HCT116 (cell line): ENCODE data around the gene MAP10. TPM values are rescaled to one million over a fixed set of nuclear protein-coding genes. Genes with fewer than 3 reads are reported as not detected.
A peak's percentile ranks its signal among the peaks of the same experiment; 100 is the strongest.

Experiments used
- ATAC-seq: fragments of 200-7000 bp; cut with Tn5 transposase; 2 replicates; pipeline ENCODE4 v1.9.1; 2020; ENCODE audit warnings: mild to moderate bottlenecking, moderate library complexity
- BruUV-seq: library from RNA; stranded (reverse); fragments of 400-500 nt; replicated peaks from 2 replicates; lab custom pipeline; 2021; lab: Mats Ljungman, UMichigan
- CTCF ChIA-PET: fragments of 300-600 bp; sonication (Branson Sonifier 250); formaldehyde crosslinking; loops from one replicate; lab custom pipeline; 2021; ENCODE audit warnings: antibody characterized with exemption; lab: Charles Lee
- POLR2A ChIA-PET: fragments of 300-600, 350-600 bp; sonication (Branson Sonifier 250); formaldehyde crosslinking; loops from one replicate; lab custom pipeline; 2021; ENCODE audit warnings: antibody characterized with exemption; lab: Charles Lee
- RAD21 ChIA-PET, 2 experiments: fragments of 300-600 bp; sonication (Branson Sonifier 250); formaldehyde crosslinking; loops; one replicate each; lab custom pipeline; 2023; ENCODE audit warnings: low total read pairs in 2 of 2; ENCODE audit not compliant: uncharacterized antibody in 2 of 2, unreplicated experiment in 2 of 2, low non-redundant PET in 1 of 2; lab: Charles Lee
- DNase-seq: peaks from one replicate; pipeline ENCODE4 v3.0.0-alpha.2; 2010; ENCODE audit warnings: low read depth, low spot score
- H2AFZ ChIP-seq: fragments of 200-600 bp; shearing (Covaris generic), sonication (generic); 2 replicates; pipeline ENCODE4 v1.6.1; 2017; ENCODE audit warnings: low read depth, mixed run types, mixed read lengths, antibody characterized with exemption, low read length; ENCODE audit not compliant: poor library complexity, severe bottlenecking
- H3K27ac ChIP-seq: 2 replicates; pipeline ENCODE4 v1.5.1; 2012; ENCODE audit warnings: low read depth, low read length
- H3K27me3 ChIP-seq: fragments of 200-600 bp; sonication (generic); 2 replicates; pipeline ENCODE4 v1.6.1; 2016; ENCODE audit warnings: mixed run types, low read length, mixed read lengths; ENCODE audit not compliant: insufficient read depth
- H3K36me3 ChIP-seq, 2 experiments: fragments of 200-500 bp in 1 of 2; fragments of 200-600 bp in 1 of 2; sonication (Bioruptor generic) in 1 of 2; sonication (generic) in 1 of 2; 2 replicates each; pipeline versions ENCODE4 v1.5.1 to v1.6.1; 2014 to 2016; ENCODE audit warnings: low read length in 2 of 2, inconsistent platforms in 1 of 2, mixed read lengths in 1 of 2, mixed run types in 1 of 2; ENCODE audit not compliant: insufficient read depth in 2 of 2, control insufficient read depth in 1 of 2
- H3K4me1 ChIP-seq, 2 experiments: fragments of 200-600 bp in 1 of 2; sonication (generic) in 1 of 2; 2 replicates each; pipeline versions ENCODE4 v1.5.1 to v1.6.1; 2012 to 2017; ENCODE audit warnings: low read length in 2 of 2, inconsistent platforms in 1 of 2, mild to moderate bottlenecking in 1 of 2, mixed read lengths in 1 of 2, mixed run types in 1 of 2, moderate library complexity in 1 of 2; ENCODE audit not compliant: insufficient read depth in 2 of 2, control insufficient read depth in 1 of 2
- H3K4me2 ChIP-seq: fragments of 200-600 bp; sonication (generic); 2 replicates; pipeline ENCODE4 v1.6.1; 2017; ENCODE audit warnings: mixed run types, low read length, mixed read lengths
- H3K4me3 ChIP-seq, 2 experiments: fragments of 200-600 bp in 1 of 2; sonication (generic) in 1 of 2; replicated peaks in 1 of 2; 2 replicates each; pipeline ENCODE4 v1.5.1; 2011 to 2016; ENCODE audit warnings: low read length in 2 of 2, control low read depth in 1 of 2, low read depth in 1 of 2, mild to moderate bottlenecking in 1 of 2, mixed read lengths in 1 of 2, mixed run types in 1 of 2
- H3K79me2 ChIP-seq: fragments of 200-600 bp; sonication (generic); 2 replicates; pipeline ENCODE4 v1.6.1; 2017; ENCODE audit warnings: mild to moderate bottlenecking, mixed run types, low read length, moderate library complexity, mixed read lengths; ENCODE audit not compliant: insufficient read depth
- H3K9ac ChIP-seq: fragments of 200-600 bp; sonication (generic); 2 replicates; pipeline ENCODE4 v1.6.1; 2016; ENCODE audit warnings: low read length, mixed read lengths
- H3K9me2 ChIP-seq: fragments of 200-600 bp; sonication (generic), shearing (Covaris generic); 2 replicates; pipeline ENCODE4 v1.6.1; 2017; ENCODE audit warnings: mixed run types, mild to moderate bottlenecking, moderate library complexity; ENCODE audit not compliant: insufficient read depth
- H3K9me3 ChIP-seq, 2 experiments: fragments of 200-500 bp in 1 of 2; fragments of 200-600 bp in 1 of 2; sonication (Bioruptor generic) in 1 of 2; sonication (generic) in 1 of 2; 2 replicates each; pipeline ENCODE4 v1.6.1; 2014 to 2017; ENCODE audit warnings: low read length in 2 of 2, mixed read lengths in 2 of 2, inconsistent platforms in 1 of 2, low read depth in 1 of 2, mild to moderate bottlenecking in 1 of 2, mixed run types in 1 of 2, moderate library complexity in 1 of 2; ENCODE audit not compliant: control insufficient read depth in 1 of 2, insufficient read depth in 1 of 2
- H4K20me1 ChIP-seq: fragments of 200-600 bp; sonication (generic), shearing (Covaris generic); 2 replicates; pipeline ENCODE4 v1.6.1; 2017; ENCODE audit warnings: mixed run types, mild to moderate bottlenecking, moderate library complexity; ENCODE audit not compliant: insufficient read depth
- CTCF ChIP-seq, 3 experiments: fragments of 200-600 bp in 1 of 3; sonication (generic) in 1 of 3; IDR thresholded peaks in 2 of 3; conservative IDR thresholded peaks in 1 of 3; 2 replicates each; pipeline ENCODE4 v1.5.1; 2012 to 2017; ENCODE audit warnings: low read depth in 2 of 3, low read length in 2 of 3, antibody characterized with exemption in 1 of 3, borderline replicate concordance in 1 of 3, control low read depth in 1 of 3, mild to moderate bottlenecking in 1 of 3, mixed read lengths in 1 of 3, mixed run types in 1 of 3, moderate library complexity in 1 of 3; ENCODE audit not compliant: insufficient read depth in 1 of 3
- RAD21 ChIP-seq: IDR thresholded peaks from 2 replicates; pipeline ENCODE4 v1.6.1; 2012; ENCODE audit warnings: low read depth, mild to moderate bottlenecking
- SRF ChIP-seq: IDR thresholded peaks from 2 replicates; pipeline ENCODE4 v1.6.1; 2012; ENCODE audit warnings: low read depth
- TCF7L2 ChIP-seq: IDR thresholded peaks from 2 replicates; pipeline ENCODE4 v1.7.0; 2011; ENCODE audit warnings: borderline replicate concordance, inconsistent platforms; ENCODE audit not compliant: insufficient read depth, insufficient read length; ENCODE audit errors: extremely low read depth
- intact Hi-C: fragments of 100-400 bp; cut with micrococcal nuclease; formaldehyde crosslinking; loops from 2 replicates; pipeline ENCODE4 v1.10.0; 2022
- total RNA-seq: library from RNA; stranded (reverse); gene quantifications from one replicate; pipeline ENCODE4 v1.2.1, GENCODE V29; 2021; ENCODE audit not compliant: unreplicated experiment

Gene MAP10
- total RNA-seq, 1 experiment from 2014 or later: not detected

GRCh38 chr1:232793944-232794343 is 11.3 kb upstream of the MAP10 start:
- POLR2A ChIA-PET: no interaction called here
- peak overlapping the region; percentile 58 for H2AFZ ChIP-seq
- intact Hi-C loops: no loop called here

More at GRCh38 chr1:232793944-232794343, 11.3 kb upstream of the MAP10 start:
- TF ChIP-seq SRF (no peak), RAD21 (peak; percentile 55), TCF7L2 (no peak), CTCF (IDR thresholded peaks at IDR 0.05 in 2 of 3, conservative IDR thresholded peaks at IDR 0.05 in 1 of 3; ENCODE audit: borderline replicate concordance in 1 of 3, insufficient read depth in 1 of 3, low read depth in 2 of 3, low read length in 2 of 3) (0 out of 6 replicates have a peak, but pooled peaks of 1 of the 3 experiments have one; percentile 7)
- Histone ChIP-seq H3K27me3 (no peaks in the 10 kb centered on the region), H4K20me1 (no peaks in the 10 kb centered on the region), H3K9me2 (no peaks in the 10 kb centered on the region), H3K4me1 (peaks cover 8 to 10% of the 10 kb centered on the region in 2 experiments; a peak in 3 of 4 replicates), H3K9ac (no peak overlapping the region), H3K4me3 (no peak overlapping the region), H3K9me3 (no peaks in the 10 kb centered on the region), H3K79me2 (no peaks in the 10 kb centered on the region), H3K4me2 (peak overlapping the region; percentile 34), H3K27ac (no peak overlapping the region), H3K36me3 (no peaks in the 10 kb centered on the region)
- ChIA-PET RAD21 (no interaction called here), CTCF (no interaction called here)
- DNase-seq (peak; percentile 2), ATAC-seq (peak; percentile 74)
- BruUV-seq: no TSS peak
